Ishikawa (cell line): ENCODE measurements around the gene KRT81.

Experiments
- CEBPB ChIP-seq: IDR thresholded peaks from 2 replicates; pipeline ENCODE4 v1.6.1; 2012
- EGR1 ChIP-seq: IDR thresholded peaks from 2 replicates; pipeline ENCODE4 v1.6.1; 2012
- NFIC ChIP-seq: IDR thresholded peaks from 2 replicates; pipeline ENCODE4 v1.6.1; 2012
- TCF12 ChIP-seq: IDR thresholded peaks from 2 replicates; pipeline ENCODE4 v1.6.1; 2012; ENCODE audit warnings: low read depth

GRCh38 chr12:52295663-52296062, 4.3 kb upstream of the KRT81 start:
- TF ChIP-seq EGR1: no peak
- no peak for TF ChIP-seq CEBPB
- no peak for TF ChIP-seq TCF12
- TF ChIP-seq NFIC: no peak
